GM12878 (cell line): ENCODE results near the gene CDC27. TPM values are rescaled to one million over a fixed set of nuclear protein-coding genes. Genes with fewer than 3 reads are reported as not detected.
A peak's percentile ranks its signal among the peaks of the same experiment; 100 is the strongest.
"Not testable (repeated sequence)": the region's sequence is repeated elsewhere in the genome, so short reads cannot be mapped to it uniquely, and the experiment has no call there.

Source experiments
- ATAC-seq: fragments of 200-7000 bp; cut with Tn5 transposase; 3 replicates; pipeline ENCODE4 v1.9.1; 2020; ENCODE audit warnings: mild to moderate bottlenecking, moderate library complexity
- BruUV-seq: library from RNA; stranded (reverse); fragments of 400-500 nt; replicated peaks from 2 replicates; lab custom pipeline; 2021; lab: Mats Ljungman, UMichigan
- CTCF ChIA-PET: fragments of 300-600 bp; sonication (Branson Sonifier 250); formaldehyde crosslinking; extraction: SDS; loops from one replicate; lab custom pipeline; 2021; ENCODE audit warnings: inconsistent platforms; lab: Yijun Ruan, JAX
- POLR2A ChIA-PET: fragments of 350-600 bp; formaldehyde crosslinking; extraction: SDS; loops from one replicate; lab custom pipeline; 2021; ENCODE audit warnings: inconsistent platforms; lab: Charles Lee
- RAD21 ChIA-PET: fragments of 300-600 bp; sonication (Branson Sonifier 250); formaldehyde crosslinking; loops from one replicate; lab custom pipeline; 2023; ENCODE audit warnings: antibody characterized with exemption; ENCODE audit not compliant: unreplicated experiment; lab: Charles Lee
- SMC1A ChIA-PET: fragments of 300-600 bp; sonication (Branson Sonifier 250); formaldehyde crosslinking; loops from one replicate; lab custom pipeline; 2023; ENCODE audit not compliant: unreplicated experiment, uncharacterized antibody; lab: Charles Lee
- DNase-seq: peaks from one replicate; pipeline ENCODE4 v3.0.0-alpha.2; 2011; ENCODE audit warnings: low read depth, low spot score
- FAIRE-seq: peaks from 3 replicates; lab custom pipeline; 2011; peaks lifted over from hg19 to GRCh38; lab: Jason Lieb, UNC
- H2AFZ ChIP-seq: 2 replicates; pipeline ENCODE4 v1.6.0; 2011; ENCODE audit warnings: low read depth, low read length, control low read depth; ENCODE audit not compliant: control insufficient read depth
- H3K27ac ChIP-seq: 2 replicates; pipeline ENCODE4 v1.5.1; 2011; ENCODE audit warnings: control low read depth; ENCODE audit not compliant: control insufficient read depth, insufficient read depth
- H3K27me3 ChIP-seq, 2 experiments: replicated peaks in 1 of 2; 2 replicates each; pipeline versions ENCODE4 v1.6.0 to v1.6.1; 2011; ENCODE audit warnings: low read length in 1 of 2; ENCODE audit not compliant: control insufficient read depth in 2 of 2, insufficient read depth in 2 of 2
- H3K36me3 ChIP-seq, 2 experiments: 2 replicates each; pipeline ENCODE4 v1.5.1; 2011; ENCODE audit warnings: low read length in 1 of 2; ENCODE audit not compliant: control insufficient read depth in 2 of 2, insufficient read depth in 2 of 2
- H3K4me1 ChIP-seq: 2 replicates; pipeline ENCODE4 v1.6.1; 2011; ENCODE audit warnings: mild to moderate bottlenecking, low read length, moderate library complexity, mixed read lengths; ENCODE audit not compliant: control insufficient read depth, insufficient read depth
- H3K4me2 ChIP-seq: 2 replicates; pipeline ENCODE4 v1.6.0; 2011; ENCODE audit warnings: control low read depth; ENCODE audit not compliant: control insufficient read depth, insufficient read depth
- H3K4me3 ChIP-seq: fragments of 200-600 bp; sonication (generic); 2 replicates; pipeline ENCODE4 v1.5.1; 2016
- H3K79me2 ChIP-seq: 2 replicates; pipeline ENCODE4 v1.6.0; 2011; ENCODE audit warnings: low read length; ENCODE audit not compliant: control insufficient read depth, insufficient read depth
- H3K9ac ChIP-seq: 2 replicates; pipeline ENCODE4 v1.8.0; 2011; ENCODE audit warnings: low read length, control low read depth, mixed read lengths; ENCODE audit not compliant: control insufficient read depth, insufficient read depth
- H3K9me3 ChIP-seq: replicated peaks from 3 replicates; pipeline ENCODE4 v1.5.1; 2011; ENCODE audit warnings: mild to moderate bottlenecking, low read length; ENCODE audit not compliant: control insufficient read depth, insufficient read depth
- H4K20me1 ChIP-seq: 2 replicates; pipeline ENCODE4 v1.6.0; 2011; ENCODE audit not compliant: control insufficient read depth, insufficient read depth
- ETV6 ChIP-seq, 2 experiments: fragments of 450-650 bp in 1 of 2; IDR thresholded peaks in 1 of 2; conservative IDR thresholded peaks in 1 of 2; 2 replicates each; pipeline ENCODE4 v1.6.1; 2014; ENCODE audit warnings: antibody characterized with exemption in 1 of 2, borderline replicate concordance in 1 of 2, low read depth in 1 of 2, mild to moderate bottlenecking in 1 of 2, moderate library complexity in 1 of 2
- MEF2B ChIP-seq: fragments of 450-650 bp; IDR thresholded peaks from 2 replicates; pipeline ENCODE4 v1.6.1; 2018; ENCODE audit warnings: mild to moderate bottlenecking, moderate library complexity; ENCODE audit not compliant: partially characterized antibody, poor library complexity, severe bottlenecking
- MYC ChIP-seq: IDR thresholded peaks from 2 replicates; pipeline ENCODE4 v1.6.1; 2011; ENCODE audit warnings: mild to moderate bottlenecking, low read length, moderate library complexity, inconsistent platforms; ENCODE audit not compliant: insufficient read depth, insufficient replicate concordance, insufficient read length, severe bottlenecking
- NFIC ChIP-seq: IDR thresholded peaks from 2 replicates; pipeline ENCODE4 v1.6.1; 2012; ENCODE audit warnings: low read depth, mild to moderate bottlenecking, inconsistent platforms, low read length, moderate library complexity
- WGBS: methylation state at CpG from one replicate; pipeline ENCODE4 v1.1.6; 2016; ENCODE audit warnings: low lambda C conversion rate; ENCODE audit not compliant: insufficient replicate concordance, insufficient coverage; ENCODE audit errors: missing lambda C conversion rate; 5-methylcytosine and 5-hydroxymethylcytosine counted together
- in situ Hi-C: fragments of 300-500 bp; cut with MboI; formaldehyde crosslinking; loops from 9 replicates; pipeline ENCODE4 v1.14.3; 2018; ENCODE audit warnings: mixed read lengths
- intact Hi-C: fragments of 100-400 bp; cut with micrococcal nuclease; formaldehyde crosslinking; loops from one replicate; pipeline ENCODE4 v1.14.2; 2022; ENCODE audit not compliant: unreplicated experiment
- polyA plus RNA-seq, 11 experiments: library from polyadenylated mRNA; depleted of rRNA in 4 of 11; unstranded in 6 of 11; stranded (reverse) in 5 of 11; fragments of >200 nt; fragmentation: Nextera tagmentation in 4 of 11; fragmentation: Illumina TruSeq in 1 of 11; extraction: Ambion mirVana in 4 of 11; extraction: Trizol in 1 of 11; gene quantifications; 1 replicate in 1 of 11; 2 replicates in 10 of 11; pipeline versions ENCODE4 v1.2.1 to v1.2.3, GENCODE V29; 2011 to 2016; ENCODE audit warnings: inconsistent platforms in 2 of 11, missing spikeins in 2 of 11, low read depth in 1 of 11
- total RNA-seq, 4 experiments: library from RNA; depleted of rRNA in 3 of 4; stranded (reverse); fragments of >200 nt in 3 of 4; fragmentation: Illumina TruSeq in 1 of 4; extraction: Trizol in 1 of 4; gene quantifications; 2 replicates each; pipeline versions ENCODE4 v1.2.1 to v1.2.3, GENCODE V29; 2013 to 2021

CDC27 gene
- total and polyA plus RNA-seq, 10 of the 15 experiments (the other 5 are each of a cell fraction or from before 2014, with no cell fraction given) = 23.2 to 138 (median 97.8) TPM

DNA sequence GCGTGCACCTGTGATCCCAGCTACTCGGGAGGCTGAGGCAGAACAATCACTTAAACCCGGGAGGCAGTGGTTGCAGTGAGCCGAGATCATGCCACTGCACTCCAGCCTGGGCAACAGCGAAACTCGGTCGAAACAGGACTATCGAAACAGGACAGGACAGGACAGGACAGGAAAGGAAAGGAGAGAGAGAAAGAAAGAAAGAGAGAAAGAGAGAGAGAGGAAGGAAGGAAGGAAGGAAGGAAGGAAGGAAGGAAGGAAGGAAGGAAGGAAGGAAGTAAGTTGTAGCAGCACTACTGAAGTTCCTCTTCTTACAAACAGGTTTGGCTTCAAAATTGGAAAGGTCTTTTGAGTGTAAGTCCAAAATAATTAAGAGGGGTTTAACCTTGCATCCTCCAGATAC is 14.3 kb downstream of the CDC27 start:
- BruUV-seq, H3K4me3 ChIP-seq, H3K9me3 ChIP-seq, ATAC-seq, FAIRE-seq, H3K4me2 ChIP-seq, H2AFZ ChIP-seq, H3K9ac ChIP-seq, DNase-seq, H3K27me3 ChIP-seq, in situ Hi-C loops, H3K27ac ChIP-seq, H3K4me1 ChIP-seq, intact Hi-C loops, H4K20me1 ChIP-seq: not testable (repeated sequence)
- WGBS = 90% methylated on average over 8 of the region's 8 CpGs
- ChIA-PET CTCF (interaction anchor here (1.0 kb wide), 1 partner anchor 23 kb away, joined by 4 read pairs; no protein-coding TSS in a partner anchor), SMC1A (interaction anchor here (1.0 kb wide), 1 partner anchor 11 kb away, joined by 3 read pairs; no protein-coding TSS in a partner anchor), POLR2A (interaction anchor here (0.6 kb wide), 1 partner anchor 14 kb away, joined by 3 read pairs; no protein-coding TSS in a partner anchor), RAD21 (interaction anchor here (1.0 kb wide), 1 partner anchor 29 kb away, joined by 3 read pairs; no protein-coding TSS in a partner anchor)
- peak in 1 of 2 experiments; percentile 69; a peak in 1 of 4 replicates for TF ChIP-seq ETV6 (conservative IDR thresholded peaks at IDR 0.05 in 1 of 2, IDR thresholded peaks at IDR 0.05 in 1 of 2; ENCODE audit: borderline replicate concordance in 1 of 2, low read depth in 1 of 2)
- peaks cover 3 to 14% of the 10 kb centered on the region in 2 experiments; a peak in 3 of 4 replicates for H3K36me3 ChIP-seq
- peaks cover 79% of the 10 kb centered on the region for H3K79me2 ChIP-seq

DNA sequence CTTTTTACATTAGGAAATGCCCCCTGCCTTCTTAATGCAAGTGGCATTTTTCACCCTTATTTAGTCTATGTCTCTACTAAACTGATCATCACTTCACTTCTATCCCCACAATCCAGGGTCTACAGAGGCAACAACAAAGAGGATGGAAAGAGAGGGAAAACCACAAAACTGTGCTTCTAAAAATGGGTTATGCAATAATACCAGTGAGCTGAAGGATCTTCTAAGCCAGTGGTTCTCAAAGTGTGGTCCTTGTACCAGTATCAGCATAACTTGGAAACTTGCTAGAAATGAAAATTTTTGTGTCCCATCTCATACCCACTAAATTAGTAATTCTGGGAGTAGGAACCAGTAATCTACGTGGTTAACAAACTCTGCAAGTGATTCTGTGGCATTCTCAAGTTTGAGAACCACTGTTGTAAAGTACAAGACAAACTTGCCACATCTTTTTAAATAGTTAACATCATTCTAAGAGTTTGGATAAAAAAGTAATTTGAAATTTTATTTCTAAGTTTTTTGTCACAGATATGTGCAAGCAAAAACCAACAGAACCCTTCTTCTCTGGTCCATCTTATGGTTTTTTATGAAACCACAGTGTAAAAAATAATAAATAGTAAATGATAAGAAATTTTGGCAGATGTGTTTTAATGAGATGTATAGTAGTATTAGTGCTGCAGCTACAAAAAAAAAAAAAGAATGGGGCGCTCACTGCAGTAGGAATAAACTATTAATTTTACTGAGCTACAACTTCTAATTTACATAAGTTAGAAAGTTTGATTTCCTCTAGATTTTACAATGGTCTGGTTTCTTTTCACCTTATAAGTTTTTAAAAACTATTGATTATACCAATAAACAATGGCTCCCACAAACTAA is 16.2 kb downstream of the CDC27 start:
- Histone ChIP-seq H3K27ac (no peak overlapping the region), H3K79me2 (peaks cover 64% of the 10 kb centered on the region), H4K20me1 (no peaks in the 10 kb centered on the region), H3K27me3 (no peaks in the 10 kb centered on the region), H3K4me2 (no peak overlapping the region), H3K4me1 (no peaks in the 10 kb centered on the region), H3K9ac (no peak overlapping the region), H3K9me3 (no peaks in the 10 kb centered on the region), H3K4me3 (no peak overlapping the region), H2AFZ (no peak overlapping the region), H3K36me3 (peaks cover 5 to 22% of the 10 kb centered on the region in 2 experiments; a peak in 3 of 4 replicates)
- FAIRE-seq = no peak
- 50% methylated on average over 2 of the region's 2 CpGs for WGBS
- in situ Hi-C loops = no loop called here
- intact Hi-C loops = no loop called here
- TSS peak; percentile 3 for BruUV-seq
- no peak; the same call in 2 of the 3 replicates for ATAC-seq
- no peak for TF ChIP-seq MYC
- TF ChIP-seq MEF2B = no peak
- no peak for TF ChIP-seq NFIC
- ChIA-PET RAD21 (interaction anchor here (2.0 kb wide), 1 partner anchor 10 kb away, joined by 5 read pairs; no protein-coding TSS in a partner anchor), CTCF (interaction anchor here (0.6 to 1.3 kb wide), 4 partner anchors 10 to 1712 kb away, joined by 3 to 5 read pairs (median 4); no protein-coding TSS in a partner anchor), POLR2A (interaction anchor here (0.6 to 1.5 kb wide), 2 partner anchors 12 to 44 kb away, joined by 3 to 6 read pairs; no protein-coding TSS in a partner anchor), SMC1A (interaction anchor here (1.0 kb wide), 2 partner anchors 9 kb away, joined by 4 read pairs; no protein-coding TSS in a partner anchor)
- DNase-seq = no peak
